HCT116 (cell line): ENCODE results near the gene COMMD3. TPM values are rescaled to one million over a fixed set of nuclear protein-coding genes. Genes with fewer than 3 reads are reported as not detected.

Experiments used
- ATAC-seq: fragments of 200-7000 bp; cut with Tn5 transposase; 2 replicates; pipeline ENCODE4 v1.9.1; 2020; ENCODE audit warnings: mild to moderate bottlenecking, moderate library complexity
- BruUV-seq: library from RNA; stranded (reverse); fragments of 400-500 nt; replicated peaks from 2 replicates; lab custom pipeline; 2021; lab: Mats Ljungman, UMichigan
- CTCF ChIA-PET: fragments of 300-600 bp; sonication (Branson Sonifier 250); formaldehyde crosslinking; loops from one replicate; lab custom pipeline; 2021; ENCODE audit warnings: antibody characterized with exemption; lab: Charles Lee
- POLR2A ChIA-PET: fragments of 300-600, 350-600 bp; sonication (Branson Sonifier 250); formaldehyde crosslinking; loops from one replicate; lab custom pipeline; 2021; ENCODE audit warnings: antibody characterized with exemption; lab: Charles Lee
- RAD21 ChIA-PET, 2 experiments: fragments of 300-600 bp; sonication (Branson Sonifier 250); formaldehyde crosslinking; loops; one replicate each; lab custom pipeline; 2023; ENCODE audit warnings: low total read pairs in 2 of 2; ENCODE audit not compliant: uncharacterized antibody in 2 of 2, unreplicated experiment in 2 of 2, low non-redundant PET in 1 of 2; lab: Charles Lee
- DNase-seq: peaks from one replicate; pipeline ENCODE4 v3.0.0-alpha.2; 2010; ENCODE audit warnings: low read depth, low spot score
- H2AFZ ChIP-seq: fragments of 200-600 bp; shearing (Covaris generic), sonication (generic); 2 replicates; pipeline ENCODE4 v1.6.1; 2017; ENCODE audit warnings: low read depth, mixed run types, mixed read lengths, antibody characterized with exemption, low read length; ENCODE audit not compliant: poor library complexity, severe bottlenecking
- H3K27ac ChIP-seq: 2 replicates; pipeline ENCODE4 v1.5.1; 2012; ENCODE audit warnings: low read depth, low read length
- H3K27me3 ChIP-seq: fragments of 200-600 bp; sonication (generic); 2 replicates; pipeline ENCODE4 v1.6.1; 2016; ENCODE audit warnings: mixed run types, low read length, mixed read lengths; ENCODE audit not compliant: insufficient read depth
- H3K36me3 ChIP-seq, 2 experiments: fragments of 200-500 bp in 1 of 2; fragments of 200-600 bp in 1 of 2; sonication (Bioruptor generic) in 1 of 2; sonication (generic) in 1 of 2; 2 replicates each; pipeline versions ENCODE4 v1.5.1 to v1.6.1; 2014 to 2016; ENCODE audit warnings: low read length in 2 of 2, inconsistent platforms in 1 of 2, mixed read lengths in 1 of 2, mixed run types in 1 of 2; ENCODE audit not compliant: insufficient read depth in 2 of 2, control insufficient read depth in 1 of 2
- H3K4me1 ChIP-seq, 2 experiments: fragments of 200-600 bp in 1 of 2; sonication (generic) in 1 of 2; 2 replicates each; pipeline versions ENCODE4 v1.5.1 to v1.6.1; 2012 to 2017; ENCODE audit warnings: low read length in 2 of 2, inconsistent platforms in 1 of 2, mild to moderate bottlenecking in 1 of 2, mixed read lengths in 1 of 2, mixed run types in 1 of 2, moderate library complexity in 1 of 2; ENCODE audit not compliant: insufficient read depth in 2 of 2, control insufficient read depth in 1 of 2
- H3K4me2 ChIP-seq: fragments of 200-600 bp; sonication (generic); 2 replicates; pipeline ENCODE4 v1.6.1; 2017; ENCODE audit warnings: mixed run types, low read length, mixed read lengths
- H3K4me3 ChIP-seq, 2 experiments: fragments of 200-600 bp in 1 of 2; sonication (generic) in 1 of 2; replicated peaks in 1 of 2; 2 replicates each; pipeline ENCODE4 v1.5.1; 2011 to 2016; ENCODE audit warnings: low read length in 2 of 2, control low read depth in 1 of 2, low read depth in 1 of 2, mild to moderate bottlenecking in 1 of 2, mixed read lengths in 1 of 2, mixed run types in 1 of 2
- H3K79me2 ChIP-seq: fragments of 200-600 bp; sonication (generic); 2 replicates; pipeline ENCODE4 v1.6.1; 2017; ENCODE audit warnings: mild to moderate bottlenecking, mixed run types, low read length, moderate library complexity, mixed read lengths; ENCODE audit not compliant: insufficient read depth
- H3K9ac ChIP-seq: fragments of 200-600 bp; sonication (generic); 2 replicates; pipeline ENCODE4 v1.6.1; 2016; ENCODE audit warnings: low read length, mixed read lengths
- H3K9me2 ChIP-seq: fragments of 200-600 bp; sonication (generic), shearing (Covaris generic); 2 replicates; pipeline ENCODE4 v1.6.1; 2017; ENCODE audit warnings: mixed run types, mild to moderate bottlenecking, moderate library complexity; ENCODE audit not compliant: insufficient read depth
- H3K9me3 ChIP-seq, 2 experiments: fragments of 200-500 bp in 1 of 2; fragments of 200-600 bp in 1 of 2; sonication (Bioruptor generic) in 1 of 2; sonication (generic) in 1 of 2; 2 replicates each; pipeline ENCODE4 v1.6.1; 2014 to 2017; ENCODE audit warnings: low read length in 2 of 2, mixed read lengths in 2 of 2, inconsistent platforms in 1 of 2, low read depth in 1 of 2, mild to moderate bottlenecking in 1 of 2, mixed run types in 1 of 2, moderate library complexity in 1 of 2; ENCODE audit not compliant: control insufficient read depth in 1 of 2, insufficient read depth in 1 of 2
- H4K20me1 ChIP-seq: fragments of 200-600 bp; sonication (generic), shearing (Covaris generic); 2 replicates; pipeline ENCODE4 v1.6.1; 2017; ENCODE audit warnings: mixed run types, mild to moderate bottlenecking, moderate library complexity; ENCODE audit not compliant: insufficient read depth
- CEBPB ChIP-seq: IDR thresholded peaks from 2 replicates; pipeline ENCODE4 v1.6.1; 2012; ENCODE audit warnings: low read depth
- EGR1 ChIP-seq: IDR thresholded peaks from 2 replicates; pipeline ENCODE4 v1.6.1; 2012; ENCODE audit warnings: low read depth
- EZH2 ChIP-seq: fragments of 200-600 bp; sonication (generic); IDR thresholded peaks from 2 replicates; pipeline ENCODE4 v1.6.1; 2017; ENCODE audit warnings: antibody characterized with exemption, mixed run types
- FOSL1 ChIP-seq: IDR thresholded peaks from 2 replicates; pipeline ENCODE4 v1.6.1; 2012; ENCODE audit warnings: low read depth
- POLR2AphosphoS5 ChIP-seq: IDR thresholded peaks from 2 replicates; pipeline ENCODE4 v1.6.1; 2011; ENCODE audit warnings: mild to moderate bottlenecking, low read depth, low read length, moderate library complexity
- REST ChIP-seq: IDR thresholded peaks from 2 replicates; pipeline ENCODE4 v1.6.1; 2012; ENCODE audit warnings: low read depth
- SIN3A ChIP-seq: IDR thresholded peaks from 2 replicates; pipeline ENCODE4 v1.6.1; 2012; ENCODE audit warnings: low read depth
- SP1 ChIP-seq: IDR thresholded peaks from 2 replicates; pipeline ENCODE4 v1.6.1; 2012; ENCODE audit warnings: low read depth
- TCF7L2 ChIP-seq: IDR thresholded peaks from 2 replicates; pipeline ENCODE4 v1.7.0; 2011; ENCODE audit warnings: borderline replicate concordance, inconsistent platforms; ENCODE audit not compliant: insufficient read depth, insufficient read length; ENCODE audit errors: extremely low read depth
- ZBTB33 ChIP-seq: IDR thresholded peaks from 2 replicates; pipeline ENCODE4 v1.6.1; 2011; ENCODE audit warnings: mild to moderate bottlenecking, low read length, moderate library complexity; ENCODE audit not compliant: insufficient replicate concordance; ENCODE audit errors: extremely low read depth
- ZFX ChIP-seq: fragments of 450-650 bp; IDR thresholded peaks from 2 replicates; pipeline ENCODE4 v1.6.1; 2017
- ZNF274 ChIP-seq: fragments of 200-500 bp; sonication (Bioruptor generic); IDR thresholded peaks from 2 replicates; pipeline ENCODE4 v1.6.1; 2014; ENCODE audit warnings: mild to moderate bottlenecking, low read depth, low read length, inconsistent platforms
- intact Hi-C: fragments of 100-400 bp; cut with micrococcal nuclease; formaldehyde crosslinking; loops from 2 replicates; pipeline ENCODE4 v1.10.0; 2022
- total RNA-seq: library from RNA; stranded (reverse); gene quantifications from one replicate; pipeline ENCODE4 v1.2.1, GENCODE V29; 2021; ENCODE audit not compliant: unreplicated experiment

Gene COMMD3
- total RNA-seq, 1 experiment from 2014 or later = 43.0 TPM

- TF ChIP-seq ZFX (no peak), POLR2AphosphoS5 (no peak), ZNF274 (no peak), ZBTB33 (no peak), EZH2 (no peak), CEBPB (no peak), REST (no peak), TCF7L2 (no peak), FOSL1 (no peak), SIN3A (no peak), SP1 (no peak), EGR1 (no peak)
- TF ChIP-seq, all 23 proteins: peak for 0
- Histone ChIP-seq H3K36me3 (peaks cover 4% of the 10 kb centered on the region in 2 experiments; a peak in 3 of 4 replicates), H3K4me1 (peaks cover 0 to under 1% of the 10 kb centered on the region in 2 experiments; a peak in 1 of 4 replicates), H4K20me1 (no peaks in the 10 kb centered on the region), H3K4me3 (no peak overlapping the region), H3K27ac (no peak overlapping the region), H3K27me3 (peaks cover 8% of the 10 kb centered on the region; the same call in 1 of the 2 replicates), H2AFZ (no peak overlapping the region), H3K4me2 (no peak overlapping the region), H3K9me3 (no peaks in the 10 kb centered on the region), H3K79me2 (no peaks in the 10 kb centered on the region), H3K9ac (no peak overlapping the region), H3K9me2 (no peaks in the 10 kb centered on the region)
- POLR2A ChIA-PET = no interaction called here
- intact Hi-C loops = no loop called here
- CTCF ChIA-PET = no interaction called here
- DNase-seq (no peak), ATAC-seq (no peak)
- RAD21 ChIA-PET = no interaction called here
- no TSS peak for BruUV-seq
Observed at GRCh38 chr10:22334414-22335172, 18.4 kb downstream of the COMMD3 start.
